Stimulated activated CD4-positive, alpha-beta T cell treated with anti-CD3 and anti-CD28 coated beads, Interleukin-15, amount 100 ng/mL, for 24 hours (primary cell): ENCODE measurements around the gene PTPRE.

Experiments used
- DNase-seq: peaks from one replicate; pipeline ENCODE4 v3.0.0-alpha.2; 2020

Gene PTPRE

DNA sequence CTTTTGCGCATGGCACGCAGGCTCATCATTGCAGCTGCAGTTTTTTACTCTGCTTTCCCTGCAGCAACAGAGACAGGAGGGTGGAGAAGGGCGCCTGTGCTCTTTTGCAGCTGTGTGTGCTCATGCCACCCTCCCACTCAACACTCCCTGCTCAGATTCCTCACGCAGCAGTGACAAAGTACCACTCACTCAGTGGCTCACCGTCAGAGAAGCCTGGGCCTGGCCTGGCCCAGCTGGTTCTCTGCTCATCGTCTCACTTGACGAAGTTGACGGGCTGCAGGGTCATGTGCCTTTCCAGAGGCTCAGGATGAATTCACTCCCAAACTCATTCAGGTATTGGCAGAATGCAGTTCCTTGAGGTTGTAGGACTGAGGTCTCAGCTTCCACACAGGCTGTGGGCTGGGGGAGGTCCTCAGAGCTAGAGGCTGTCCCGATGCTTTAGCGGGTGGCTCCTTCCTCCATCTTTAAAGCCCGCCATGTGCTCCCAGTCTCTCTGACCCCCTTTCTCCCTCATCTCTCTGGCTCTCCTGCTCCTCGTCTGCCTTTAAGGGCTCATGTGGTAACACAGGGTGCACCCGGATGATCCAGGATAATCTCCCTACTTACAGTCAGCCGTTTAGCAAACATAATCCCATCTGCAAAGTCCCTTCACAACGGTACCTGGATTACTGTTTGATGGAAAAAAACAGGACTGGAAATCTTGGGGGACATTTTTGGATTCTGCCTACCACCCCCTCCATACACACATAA, 25.8 kb downstream of the PTPRE start:
- DNase-seq: no peak

DNA sequence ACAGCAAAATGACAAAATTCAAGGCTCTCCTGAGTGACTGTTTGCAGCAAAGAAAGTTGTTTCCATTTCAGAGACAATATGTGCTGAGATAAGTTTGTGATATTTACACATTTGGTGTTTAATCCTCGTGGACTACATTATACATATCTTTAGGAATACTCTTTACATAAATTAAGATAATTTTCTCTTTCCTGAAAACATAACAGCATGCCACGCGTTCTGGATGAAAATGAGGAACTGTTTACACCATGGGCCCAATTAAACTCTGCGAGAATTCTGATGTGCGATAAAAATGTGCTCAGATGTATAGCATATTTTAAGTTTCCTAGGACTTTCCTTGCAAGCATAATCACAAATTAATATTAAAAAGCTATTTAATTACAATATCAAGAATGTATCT, 26.4 kb downstream of the PTPRE start:
- no peak for DNase-seq

DNA sequence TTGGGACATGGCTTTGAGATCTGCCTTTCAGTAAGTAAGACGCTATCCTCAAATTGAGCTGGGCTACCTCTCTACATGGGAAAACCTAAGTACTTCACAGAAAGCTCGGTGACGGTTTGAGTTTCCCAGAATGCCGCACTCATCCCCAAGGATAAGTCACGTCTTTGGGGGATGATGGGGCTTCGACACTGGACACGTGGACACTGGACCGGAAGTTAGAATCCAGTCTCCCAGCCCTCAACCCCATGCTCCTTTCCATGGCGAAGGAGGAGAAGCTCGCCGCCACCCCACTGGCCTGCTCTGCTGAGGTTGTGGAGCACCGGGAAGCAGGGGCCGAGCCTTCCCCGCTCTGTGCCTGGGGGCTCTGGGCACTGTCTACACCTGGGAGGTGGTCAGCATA, 27.5 kb downstream of the PTPRE start:
- DNase-seq: no peak

DNA sequence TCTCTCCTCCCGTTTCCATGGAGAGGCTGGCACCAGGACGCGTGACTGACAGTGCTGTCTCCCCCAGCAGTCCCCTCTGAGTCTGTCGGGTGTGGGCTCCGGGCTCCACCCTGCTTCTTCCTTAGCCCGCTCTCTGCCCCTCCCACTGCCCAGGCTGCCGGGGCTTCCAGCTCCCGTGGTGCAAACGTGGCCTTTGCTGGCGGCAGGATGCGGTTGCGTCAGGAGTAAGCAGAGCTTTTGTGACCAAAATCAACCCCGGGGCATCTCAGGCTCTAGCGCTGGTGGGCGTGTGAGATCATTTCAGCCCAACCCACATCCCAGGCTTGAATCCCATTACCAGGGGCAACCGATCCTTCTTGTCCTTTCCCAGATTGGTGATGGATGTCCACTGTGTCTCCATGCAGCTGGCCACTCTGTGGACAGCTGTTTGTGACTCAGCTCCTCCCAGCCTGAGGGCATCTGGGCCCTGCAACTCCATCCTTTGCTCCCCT, 28.2 kb downstream of the PTPRE start:
- no peak for DNase-seq

DNA sequence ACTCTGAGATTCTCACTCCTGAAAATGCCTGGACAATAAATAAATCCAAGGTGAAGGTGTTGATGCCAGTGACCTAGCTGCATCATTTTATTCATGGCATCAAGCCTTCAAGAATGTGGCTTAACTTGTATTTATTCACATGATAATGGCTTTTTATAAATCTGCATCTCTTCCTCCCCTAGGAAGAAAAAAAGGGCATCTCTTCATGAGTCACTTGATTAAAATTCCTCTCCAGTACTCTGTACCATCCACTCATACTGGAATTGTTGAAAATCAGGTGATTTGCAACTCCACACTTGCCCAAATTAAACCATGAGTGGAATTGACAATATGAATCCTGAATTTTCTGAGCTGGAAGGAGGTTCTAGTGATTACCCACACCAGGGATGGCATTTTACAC, 30.2 kb downstream of the PTPRE start:
- DNase-seq: no peak

DNA sequence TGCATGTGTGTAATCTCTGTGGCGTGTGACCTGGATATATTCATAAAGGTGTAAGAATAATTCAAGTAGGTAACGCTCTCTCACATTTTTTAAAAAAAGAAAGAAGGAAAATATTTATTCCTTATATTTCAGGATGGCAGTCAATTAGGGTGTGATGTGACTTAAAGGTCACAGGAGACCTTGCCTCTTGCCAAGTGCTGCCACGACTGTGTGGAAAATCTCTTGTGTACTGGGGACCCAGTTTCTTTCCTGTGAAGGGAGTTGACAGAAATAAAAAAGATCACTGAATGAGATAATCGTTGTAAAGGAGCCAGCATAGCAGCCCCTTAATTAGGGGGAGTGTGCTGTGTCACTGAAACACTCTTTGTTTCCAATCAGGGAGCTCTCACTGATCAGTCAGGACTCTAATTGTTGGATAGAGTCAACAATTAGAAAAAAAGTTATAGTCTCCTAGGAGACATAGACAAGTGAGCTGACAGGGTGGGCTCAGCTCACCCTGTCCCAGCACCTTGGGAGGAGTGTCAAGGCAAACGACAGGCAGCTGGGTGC, 31.1 kb downstream of the PTPRE start:
- no peak for DNase-seq

DNA sequence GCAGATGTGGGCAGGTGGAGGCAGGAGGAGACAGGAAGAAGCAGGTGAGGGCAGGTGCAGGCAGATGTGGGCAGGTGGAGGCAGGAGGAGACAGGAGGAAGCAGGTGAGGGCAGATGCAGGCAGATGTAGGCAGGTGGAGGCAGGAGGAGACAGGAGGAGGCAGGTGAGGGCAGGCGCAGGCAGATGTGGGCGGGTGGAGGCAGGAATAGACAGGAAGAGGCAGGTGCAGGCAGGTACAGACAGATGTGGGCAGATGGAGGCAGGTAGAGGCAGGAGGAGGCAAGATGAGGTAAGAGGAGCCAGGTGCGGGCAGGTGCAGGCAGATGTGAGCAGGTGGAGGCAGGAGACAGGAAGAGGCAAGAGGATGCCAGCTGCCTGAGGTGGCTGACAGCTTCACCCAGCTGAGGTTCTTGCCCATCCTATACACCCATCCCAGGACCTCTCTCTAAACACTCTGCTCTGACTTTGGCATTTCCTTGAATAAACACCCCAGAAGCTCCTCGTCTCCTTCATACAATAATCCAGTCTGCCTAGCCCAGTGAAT, 33.0 kb downstream of the PTPRE start:
- DNase-seq: no peak

DNA sequence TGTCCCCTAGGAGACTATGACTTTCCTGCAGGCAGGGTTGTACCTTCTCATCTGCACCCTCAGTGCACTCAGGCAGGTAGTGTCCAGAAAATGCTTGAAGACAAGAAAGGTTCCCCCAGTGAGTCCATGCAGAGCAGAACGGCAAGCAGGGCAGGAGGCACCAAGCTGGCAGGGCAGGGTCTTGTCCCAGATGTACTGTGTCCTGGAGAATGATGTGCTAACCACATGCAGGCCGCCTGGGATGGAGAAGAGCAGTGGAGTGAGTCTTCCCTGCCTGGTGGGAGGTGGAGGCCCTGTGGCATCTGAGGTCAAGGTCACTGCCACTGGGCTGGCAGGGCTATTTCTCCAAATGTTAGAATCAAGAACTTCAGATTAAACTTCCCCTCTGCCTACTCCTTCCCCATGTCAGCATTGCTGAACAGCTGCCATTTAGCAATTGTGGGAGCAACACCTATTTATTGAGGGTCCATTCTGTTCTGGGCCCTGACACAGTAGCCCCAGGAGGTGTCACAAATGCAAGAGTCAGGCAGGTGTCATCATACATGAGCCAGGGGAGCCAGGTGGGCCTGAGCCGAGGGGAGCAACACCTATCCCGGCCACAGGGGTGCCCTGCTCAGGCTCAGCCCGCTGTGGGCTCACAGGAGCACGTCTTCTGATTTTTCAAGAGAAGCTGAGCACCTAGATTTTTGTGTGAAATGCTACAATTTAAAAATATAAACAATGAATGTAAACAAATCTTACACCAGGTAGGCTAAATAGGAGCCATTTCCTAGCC, 34.1 kb downstream of the PTPRE start:
- no peak for DNase-seq

DNA sequence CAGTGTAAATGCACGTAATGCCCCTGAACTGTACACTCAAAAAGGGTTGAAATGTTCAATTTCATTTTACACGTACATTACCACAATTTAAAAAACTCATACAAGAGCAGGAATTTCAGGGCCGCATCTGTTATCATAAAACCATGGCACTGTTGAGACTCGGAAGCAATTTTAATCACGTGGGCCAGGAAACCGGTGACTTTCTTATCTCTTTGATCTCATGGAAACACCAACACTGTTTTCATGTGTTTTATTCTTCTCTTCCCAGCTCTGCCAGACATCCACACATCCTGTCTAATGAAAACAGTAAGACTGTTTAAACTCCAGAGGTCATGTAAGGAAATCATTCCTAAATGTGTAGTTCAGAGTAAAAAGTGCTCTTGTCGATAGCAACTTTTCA, 35.9 kb downstream of the PTPRE start:
- no peak for DNase-seq

DNA sequence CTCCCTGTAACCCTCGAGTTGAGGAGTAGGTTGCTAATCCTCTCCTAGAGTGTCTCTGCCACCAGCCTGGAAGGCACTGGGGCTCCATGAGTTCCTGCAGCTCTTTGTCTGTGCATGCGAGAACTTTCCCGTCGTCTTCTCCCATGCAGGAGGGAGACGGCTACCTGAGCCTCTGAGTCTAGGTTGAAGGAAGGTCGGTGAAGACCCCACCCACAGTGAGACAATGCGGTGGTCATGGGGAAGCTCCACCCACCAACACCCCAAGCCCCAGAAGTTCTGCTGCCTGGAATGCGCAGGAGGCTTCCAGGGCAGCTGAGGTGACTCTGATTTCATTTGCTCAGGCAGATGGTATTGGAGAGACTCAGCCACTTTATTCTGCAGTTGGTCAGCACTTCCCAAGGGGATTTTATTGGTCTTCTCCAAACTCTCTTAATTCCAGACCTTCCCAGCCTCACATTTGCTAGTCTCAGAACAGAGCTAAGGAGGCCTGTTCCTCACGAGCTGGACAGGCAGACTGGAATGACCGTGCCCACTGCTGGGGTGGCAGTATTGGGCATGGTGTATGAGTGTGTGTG, 36.5 kb downstream of the PTPRE start:
- no peak for DNase-seq

DNA sequence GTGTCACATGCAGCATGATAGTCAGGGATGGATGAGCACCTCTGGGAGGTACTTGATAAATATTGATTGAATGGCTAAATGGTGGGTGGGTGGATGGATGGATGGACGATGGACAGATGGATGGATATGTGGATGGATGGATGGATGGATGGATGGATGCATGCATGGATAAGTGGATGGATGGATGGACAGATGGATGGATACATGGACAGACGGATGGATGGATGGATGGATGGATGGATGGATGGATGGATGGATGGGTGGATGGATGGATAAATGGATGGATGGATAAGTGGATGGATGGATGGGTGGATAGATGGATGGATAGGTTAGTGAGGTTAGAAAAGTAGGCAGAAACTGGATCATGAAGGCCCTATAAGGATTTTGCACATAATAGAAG, 37.4 kb downstream of the PTPRE start:
- DNase-seq: no peak

DNA sequence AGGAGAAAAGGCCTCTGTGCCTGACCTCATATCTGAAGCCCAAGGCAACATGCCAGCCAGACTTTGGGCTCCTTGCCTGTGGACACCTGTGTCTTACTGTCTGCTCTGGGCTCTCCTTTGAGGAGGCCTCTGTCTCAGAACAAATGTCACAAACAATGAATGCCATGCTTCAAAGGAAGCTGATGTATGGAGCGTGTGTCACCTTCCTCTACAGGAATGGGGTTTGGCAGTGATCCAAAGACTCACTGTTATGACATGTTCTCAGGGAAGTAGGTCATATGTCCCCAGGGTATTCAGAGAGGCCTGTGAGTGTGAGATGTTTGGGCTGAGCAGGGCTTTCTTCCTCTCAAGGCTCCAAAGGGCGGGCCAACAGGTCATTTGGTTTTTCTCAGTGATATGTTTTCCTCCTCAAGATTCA, 38.4 kb downstream of the PTPRE start:
- DNase-seq: no peak

DNA sequence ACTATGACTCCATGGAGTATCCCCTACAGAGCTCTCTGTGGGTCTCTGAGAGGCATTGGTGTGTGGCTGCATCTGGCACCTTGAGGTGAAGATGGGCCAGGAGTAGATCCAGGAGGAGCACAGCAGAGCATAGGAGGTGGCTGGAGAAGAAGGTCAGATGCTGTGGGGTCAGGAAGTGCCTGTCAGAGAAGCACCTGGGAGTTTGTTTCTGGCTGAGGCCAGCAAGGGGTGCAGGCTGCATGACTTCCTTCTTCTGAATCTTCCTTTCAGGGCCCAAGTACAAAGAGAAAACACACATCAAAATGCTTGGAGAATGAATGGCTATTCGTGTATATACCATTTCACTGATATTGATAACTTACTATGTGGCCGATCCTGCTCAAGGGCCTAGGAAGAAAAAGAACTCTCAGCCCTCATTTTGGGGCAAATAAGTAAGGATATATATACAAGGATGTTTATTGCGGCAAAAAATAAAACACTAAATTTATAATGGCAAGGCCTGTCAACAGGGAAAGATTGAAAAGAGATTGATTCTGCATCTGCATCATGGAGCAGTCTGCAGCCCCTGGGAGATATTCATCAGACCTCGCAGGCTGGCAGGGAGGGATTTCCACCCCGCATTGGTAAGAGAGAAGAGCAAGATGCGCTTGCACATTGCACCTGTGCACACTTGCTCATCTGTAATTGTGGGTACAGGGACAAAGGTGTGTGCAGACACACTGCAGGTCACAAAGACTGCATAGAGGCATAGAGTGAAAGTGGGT, 39.2 kb downstream of the PTPRE start:
- no peak for DNase-seq

DNA sequence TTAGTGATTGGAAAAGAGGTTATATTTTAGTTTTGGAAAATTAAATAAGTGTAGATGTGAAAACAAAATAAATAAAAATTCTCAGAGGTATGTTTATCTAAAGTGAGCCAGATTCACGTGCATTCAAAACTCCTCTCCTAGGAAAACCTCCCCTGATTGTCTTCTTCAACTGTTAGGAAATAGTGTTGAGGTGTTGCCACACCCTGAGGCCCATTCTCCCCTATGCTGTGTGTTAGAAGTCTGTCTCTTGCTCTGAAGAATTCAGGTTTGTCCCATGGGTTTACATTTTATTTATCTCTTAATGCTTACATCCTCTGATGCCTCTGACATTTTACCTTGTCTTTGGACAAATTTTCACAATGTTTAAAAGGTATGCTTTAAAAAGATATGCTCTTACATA, 40.3 kb downstream of the PTPRE start:
- DNase-seq: no peak

DNA sequence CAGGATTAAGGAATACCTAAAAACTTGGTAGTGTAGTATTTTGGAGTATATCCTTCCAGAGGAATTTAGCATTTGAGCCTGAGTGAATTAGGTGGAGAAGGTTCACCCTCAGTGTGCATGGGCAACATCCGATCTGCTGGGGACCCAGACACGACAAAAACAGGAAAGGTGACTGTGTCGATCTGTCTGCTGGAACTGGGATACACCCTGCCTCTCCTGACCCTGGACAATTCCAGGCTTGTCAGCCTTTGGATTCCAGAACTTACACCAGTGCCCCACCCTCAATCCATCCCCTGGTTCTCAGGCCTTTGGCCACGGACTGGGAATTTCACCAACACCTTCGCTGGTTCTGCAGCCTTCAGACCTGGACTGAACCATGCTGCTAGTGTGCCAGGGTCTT, 41.9 kb downstream of the PTPRE start:
- no peak for DNase-seq

DNA sequence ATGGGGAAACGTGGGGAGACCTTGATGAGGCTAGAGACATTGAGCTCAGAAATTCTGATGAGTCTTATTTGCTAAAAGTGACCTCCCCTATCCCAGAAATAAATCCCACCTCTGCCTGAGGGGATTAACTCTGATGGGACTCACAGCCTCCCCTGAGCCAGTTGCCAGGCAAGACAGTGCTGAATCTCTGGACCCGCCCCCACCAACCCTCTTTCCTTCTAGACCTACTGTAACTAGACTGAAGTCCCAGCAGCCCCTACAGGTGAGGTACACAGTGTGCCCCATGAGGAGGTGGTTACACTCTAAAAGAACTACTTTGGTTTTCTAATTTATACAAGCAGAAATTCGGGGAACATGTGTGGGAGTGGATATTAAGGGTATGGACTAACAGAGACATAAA, 42.9 kb downstream of the PTPRE start:
- no peak for DNase-seq

DNA sequence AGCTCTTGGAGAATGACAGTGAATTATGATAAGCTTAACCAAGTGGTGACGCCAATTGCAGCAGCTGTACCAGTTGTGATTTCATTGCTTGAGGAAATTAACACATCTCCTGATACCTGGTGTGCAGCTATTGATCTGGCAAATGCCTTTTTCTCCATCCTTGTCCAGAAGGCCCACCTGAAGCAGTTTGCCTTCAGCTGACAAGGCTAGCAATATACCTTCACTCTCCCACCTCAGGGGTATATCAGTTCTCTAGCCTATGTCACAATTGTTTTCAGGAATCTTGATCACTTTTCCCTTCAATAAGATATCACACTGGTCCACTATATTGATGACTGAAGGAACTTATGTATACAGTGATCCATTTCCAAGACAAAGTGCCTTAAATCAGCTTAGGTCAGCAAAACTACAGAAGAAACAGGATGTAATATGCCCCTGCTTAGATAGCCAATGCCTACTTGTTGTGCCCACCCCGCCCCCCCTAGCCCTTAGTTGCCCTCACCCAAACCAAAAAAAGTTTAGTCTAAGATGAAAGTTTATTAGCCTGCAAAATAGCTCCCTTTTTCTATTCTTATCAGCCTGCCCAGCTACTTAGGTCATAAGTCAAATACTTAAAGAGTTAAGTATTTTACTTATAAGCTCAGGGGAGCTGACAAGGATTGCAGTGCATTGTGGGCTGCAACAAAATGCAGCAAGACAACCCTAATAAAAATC, 45.1 kb downstream of the PTPRE start:
- no peak for DNase-seq

DNA sequence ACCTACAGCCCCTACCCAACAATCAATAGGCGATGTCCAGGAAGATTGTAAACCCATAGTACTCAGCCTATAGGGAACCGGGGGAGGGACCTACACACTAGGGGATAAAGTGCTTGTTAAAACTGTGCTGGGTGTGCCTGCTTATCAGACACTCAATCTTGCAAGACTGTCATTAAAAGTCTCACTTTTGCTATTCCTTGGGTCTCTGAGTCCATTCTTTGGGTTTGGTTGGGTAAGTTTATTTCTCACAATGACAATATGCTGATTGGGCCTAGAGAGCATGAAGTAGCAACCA, 45.6 kb downstream of the PTPRE start:
- no peak for DNase-seq

DNA sequence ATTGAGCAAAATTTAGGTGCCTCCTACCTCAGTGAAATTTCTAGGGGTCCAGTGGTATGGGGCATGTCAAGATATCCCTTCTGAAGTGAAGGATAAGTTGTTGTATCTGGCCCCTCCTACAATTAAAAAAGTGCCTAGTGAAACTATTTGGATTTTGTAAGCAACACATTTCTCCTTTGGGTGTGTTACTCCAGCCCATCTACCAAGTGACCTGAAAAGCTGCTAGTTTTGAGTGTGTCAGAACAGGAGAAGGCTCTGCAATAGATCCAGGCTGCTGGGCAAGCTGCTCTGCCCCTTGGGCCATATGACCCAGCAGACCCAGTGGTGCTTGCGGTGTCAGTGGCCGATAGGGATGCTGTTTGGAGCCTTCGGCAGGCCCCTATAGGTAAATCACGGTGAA, 46.0 kb downstream of the PTPRE start:
- no peak for DNase-seq

DNA sequence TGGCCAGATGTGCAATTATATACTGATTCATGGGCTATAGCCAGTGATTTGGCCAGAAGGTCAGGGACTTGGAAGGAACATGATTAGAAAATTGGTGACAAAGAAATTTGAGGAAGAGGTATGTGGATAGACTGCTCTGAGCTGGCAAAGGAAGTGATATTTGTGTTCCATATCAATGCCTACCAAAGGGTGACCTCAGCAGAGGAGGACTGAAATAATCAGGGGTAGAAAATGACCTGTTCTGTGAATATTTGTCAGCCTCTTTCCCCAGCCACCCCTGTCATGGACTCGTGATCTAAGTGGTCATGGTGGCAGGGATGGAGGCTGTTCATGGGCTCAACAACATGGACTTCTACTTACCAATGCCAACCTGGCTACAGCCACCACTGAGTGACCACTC, 47.0 kb downstream of the PTPRE start:
- no peak for DNase-seq

DNA sequence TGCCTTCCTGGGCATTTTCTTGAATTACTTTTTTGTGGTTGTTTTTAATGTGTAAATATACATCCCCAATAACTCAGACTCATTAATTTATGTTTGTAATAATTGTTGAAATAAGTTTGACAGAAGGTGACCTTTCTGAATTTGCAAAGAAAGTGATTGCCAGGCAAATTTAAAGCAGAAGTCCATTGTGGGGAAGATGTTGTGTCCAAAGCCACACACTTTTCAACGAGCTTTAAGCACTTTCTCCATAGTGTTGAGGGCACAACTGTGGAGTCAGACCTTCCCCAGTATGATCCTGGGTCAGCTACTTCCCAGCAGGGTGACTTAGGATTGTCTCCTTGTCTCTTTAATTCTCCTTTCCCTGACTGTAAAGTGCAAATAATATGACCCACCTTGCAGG, 52.5 kb downstream of the PTPRE start:
- DNase-seq: no peak

DNA sequence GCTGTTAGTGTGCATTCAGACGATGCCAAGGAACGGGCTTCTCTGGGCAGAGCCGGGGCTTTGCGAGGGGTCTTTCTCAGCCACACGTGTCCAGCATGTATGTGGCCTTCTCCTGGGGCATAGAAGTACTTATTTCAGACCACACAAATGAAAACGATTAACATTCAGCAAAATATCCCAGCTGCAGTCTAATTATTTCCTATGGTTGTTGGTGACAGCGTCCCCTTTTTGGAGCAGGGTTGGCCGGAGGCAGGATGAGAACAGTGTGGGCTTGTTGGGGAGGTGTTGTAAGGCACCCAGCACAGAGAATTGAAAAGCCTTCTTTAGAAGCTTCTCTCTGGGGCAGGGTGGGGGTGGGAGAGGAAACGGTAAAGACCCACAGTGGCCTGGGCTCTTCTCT, 54.2 kb downstream of the PTPRE start:
- DNase-seq: no peak
